Psoas muscle (tissue), 8 donors: ENCODE data around the gene HK1. TPM values are rescaled to one million over a fixed set of nuclear protein-coding genes. Genes with fewer than 3 reads are reported as not detected.
A peak's percentile ranks its signal among the peaks of the same experiment; 100 is the strongest.

Experiments
- ATAC-seq, 4 donors: fragments of 200-7000 bp; cut with Tn5 transposase; one replicate each; pipeline ENCODE4 v1.9.1; 2020; ENCODE audit warnings: moderate library complexity in 3 of 4, mild to moderate bottlenecking in 2 of 4
- DNase-seq, 2 donors: peaks; one replicate each; pipeline ENCODE4 v3.0.0-alpha.2; 2020
- H3K27ac ChIP-seq: fragments of 200-600 bp; one replicate; pipeline ENCODE4 v1.8.0; 2022
- H3K27me3 ChIP-seq, 3 donors: fragments of 200-600 bp in 1 of 3; one replicate each; pipeline versions ENCODE4 v1.6.1 to v1.8.0; 2013 to 2022; ENCODE audit warnings: low read length in 2 of 3, mild to moderate bottlenecking in 2 of 3, moderate library complexity in 1 of 3; ENCODE audit not compliant: insufficient read depth in 3 of 3
- H3K36me3 ChIP-seq, 2 donors: fragments of 200-600 bp in 1 of 2; one replicate each; pipeline versions ENCODE4 v1.6.1 to v1.8.0; 2013 to 2022; ENCODE audit warnings: low read depth in 1 of 2, mild to moderate bottlenecking in 1 of 2, moderate library complexity in 1 of 2; ENCODE audit not compliant: insufficient read depth in 1 of 2
- H3K4me1 ChIP-seq: fragments of 200-600 bp; one replicate; pipeline ENCODE4 v1.8.0; 2022
- H3K4me3 ChIP-seq: fragments of 200-600 bp; one replicate; pipeline ENCODE4 v1.8.0; 2022; ENCODE audit warnings: mild to moderate bottlenecking
- H3K9me3 ChIP-seq: fragments of 200-600 bp; one replicate; pipeline ENCODE4 v1.8.0; 2022
- WGBS, 3 donors: extraction: QIAGEN DNeasy Blood & Tissue Kit; methylation state at CpG; one replicate each; pipeline versions ENCODE4 v1.1.6 to v1.1.7; 2013; 5-methylcytosine and 5-hydroxymethylcytosine counted together
- intact Hi-C, 2 donors: fragments of 100-400 bp; cut with DNase I; formaldehyde crosslinking; loops; one replicate each; pipeline versions ENCODE4 v1.11.0 to v1.14.2; 2022
- polyA plus RNA-seq, 3 donors: library from polyadenylated mRNA; stranded (reverse); fragments of 200-250 nt; gene quantifications; one replicate each; pipeline ENCODE4 v1.2.3, GENCODE V29; 2013
- total RNA-seq, 4 donors: library from RNA; stranded (reverse); fragmentation: NEBNext Ultra II Directional in 2 of 4; extraction: Animal tissue kit (Norgen Biotek cat#: 25700) in 2 of 4; gene quantifications; one replicate each; pipeline versions ENCODE4 v1.2.1 to v1.2.4, GENCODE V29; 2021 to 2023
- TF ChIP-seq, protein P1 (sequence below): fragments of 200-600 bp; IDR thresholded peaks from one replicate; pipeline ENCODE4 v1.8.0; 2022; ENCODE audit warnings: antibody characterized with exemption
- donor health status: healthy with polysubstance abuse.
- donor health status: DM: no; HTN: no; CAD: no; lungs with moderate emphysema.
- donor health status: Bipolar disorder and iron deficiency.
- donor health status: healthy.
- donor health status: DM: yes; HTN: yes; CAD: no.
- donor health status: DM: no; HTN: no; CAD: no.
- donor health status: DM: no; HTN: no; CAD: no.
- donor health status: DM: yes; HTN: yes; CAD: no.

Gene HK1
- total and polyA plus RNA-seq, 7 donors, result 134 to 336 (median 254) TPM

DNA sequence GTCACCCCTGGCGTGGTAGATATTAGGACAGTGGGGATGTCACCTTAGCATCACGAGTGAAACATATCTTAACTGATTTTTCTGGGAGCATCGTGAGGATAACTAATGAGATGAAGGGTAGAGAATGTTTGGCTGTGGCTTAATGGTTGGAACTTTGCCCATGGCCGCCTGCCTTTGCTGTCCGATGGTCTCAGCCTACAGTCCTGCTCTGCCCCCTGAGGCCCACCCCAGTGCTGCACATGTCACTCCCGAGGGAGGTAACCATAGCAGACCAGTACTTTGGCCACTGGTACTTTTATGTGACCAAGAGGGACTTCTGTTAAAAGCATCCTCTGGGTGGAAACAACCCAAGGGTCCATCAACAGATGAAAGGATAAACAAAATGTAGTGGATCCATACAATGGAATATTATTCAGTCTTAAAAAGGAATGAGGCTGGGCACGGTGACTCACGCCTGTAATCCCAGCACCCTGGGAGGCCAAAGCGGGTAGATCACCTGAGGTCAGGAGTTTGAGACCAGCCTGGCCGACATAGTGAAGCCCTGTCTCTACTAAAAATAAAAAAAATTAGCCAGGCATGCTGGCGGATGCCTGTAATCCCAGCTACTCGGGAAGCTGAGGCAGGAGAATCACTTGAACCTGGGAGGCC, 80.0 kb downstream of the HK1 start:
- 50 to 80% (median 54%) methylated on average over 12 of the region's 12 CpGs for WGBS, 3 donors
- peaks cover 53% of the 10 kb centered on the region for H3K4me1 ChIP-seq
- no peak for ATAC-seq
- peaks cover 0 to 2% of the 10 kb centered on the region in 2 donors for H3K36me3 ChIP-seq
- no peak for DNase-seq
- no peaks in the 10 kb centered on the region for H3K27me3 ChIP-seq
- H3K9me3 ChIP-seq, result no peaks in the 10 kb centered on the region
- TF ChIP-seq, protein P1, sequence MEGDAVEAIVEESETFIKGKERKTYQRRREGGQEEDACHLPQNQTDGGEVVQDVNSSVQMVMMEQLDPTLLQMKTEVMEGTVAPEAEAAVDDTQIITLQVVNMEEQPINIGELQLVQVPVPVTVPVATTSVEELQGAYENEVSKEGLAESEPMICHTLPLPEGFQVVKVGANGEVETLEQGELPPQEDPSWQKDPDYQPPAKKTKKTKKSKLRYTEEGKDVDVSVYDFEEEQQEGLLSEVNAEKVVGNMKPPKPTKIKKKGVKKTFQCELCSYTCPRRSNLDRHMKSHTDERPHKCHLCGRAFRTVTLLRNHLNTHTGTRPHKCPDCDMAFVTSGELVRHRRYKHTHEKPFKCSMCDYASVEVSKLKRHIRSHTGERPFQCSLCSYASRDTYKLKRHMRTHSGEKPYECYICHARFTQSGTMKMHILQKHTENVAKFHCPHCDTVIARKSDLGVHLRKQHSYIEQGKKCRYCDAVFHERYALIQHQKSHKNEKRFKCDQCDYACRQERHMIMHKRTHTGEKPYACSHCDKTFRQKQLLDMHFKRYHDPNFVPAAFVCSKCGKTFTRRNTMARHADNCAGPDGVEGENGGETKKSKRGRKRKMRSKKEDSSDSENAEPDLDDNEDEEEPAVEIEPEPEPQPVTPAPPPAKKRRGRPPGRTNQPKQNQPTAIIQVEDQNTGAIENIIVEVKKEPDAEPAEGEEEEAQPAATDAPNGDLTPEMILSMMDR, result no peak
- no peak overlapping the region for H3K4me3 ChIP-seq
- intact Hi-C loops, result no loop called here
- H3K27ac ChIP-seq, result peak overlapping the region; percentile 93

DNA sequence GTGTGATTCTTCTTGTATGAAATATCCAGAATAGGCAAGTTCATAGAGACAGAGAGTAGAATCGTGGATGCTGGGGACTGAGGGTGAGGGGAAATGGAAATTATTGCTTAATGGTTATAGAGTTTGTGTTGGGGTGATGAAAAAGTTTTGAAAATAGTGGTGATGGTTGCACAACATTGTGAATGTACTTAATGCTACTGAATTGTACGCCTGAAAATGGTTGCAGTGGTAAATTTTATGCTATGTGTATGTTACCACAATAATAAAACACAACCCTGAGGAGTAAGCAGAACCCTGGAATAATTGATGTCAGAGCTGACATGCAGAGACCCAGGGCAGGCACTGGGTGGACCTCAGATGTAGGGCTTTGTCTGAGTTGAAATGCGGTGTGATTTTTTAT, 80.9 kb downstream of the HK1 start:
- H3K4me3 ChIP-seq, result peak overlapping the region; percentile 40
- no peak for ATAC-seq
- 70 to 85% (median 74%) methylated on average over 3 of the region's 3 CpGs for WGBS, 3 donors
- peak overlapping the region; percentile 93 for H3K27ac ChIP-seq
- H3K36me3 ChIP-seq, result peaks cover 0 to 2% of the 10 kb centered on the region in 2 donors
- no peaks in the 10 kb centered on the region for H3K9me3 ChIP-seq
- H3K27me3 ChIP-seq, result no peaks in the 10 kb centered on the region
- intact Hi-C loops, result no loop called here
- TF ChIP-seq, protein P1, result no peak
- H3K4me1 ChIP-seq, result peaks cover 57% of the 10 kb centered on the region
- DNase-seq, result no peak

DNA sequence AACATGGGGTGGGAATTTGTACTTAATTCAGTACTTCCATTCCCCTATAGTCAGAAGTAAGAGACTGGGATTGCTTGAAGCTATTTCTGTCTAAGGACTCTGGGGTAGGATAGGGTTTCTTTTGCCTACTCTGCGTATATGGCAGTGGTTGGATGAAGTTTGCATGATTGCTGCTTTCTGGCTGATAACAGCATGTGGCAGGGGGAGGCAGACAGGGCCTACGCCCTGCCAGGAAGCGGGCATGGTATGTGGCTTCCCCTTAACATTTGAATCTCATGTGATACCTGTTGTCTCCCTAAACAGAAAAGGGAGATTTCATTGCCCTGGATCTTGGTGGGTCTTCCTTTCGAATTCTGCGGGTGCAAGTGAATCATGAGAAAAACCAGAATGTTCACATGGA, 81.3 kb downstream of the HK1 start:
- intact Hi-C loops, result no loop called here
- H3K36me3 ChIP-seq, result peaks cover 0 to 2% of the 10 kb centered on the region in 2 donors
- H3K27me3 ChIP-seq, result no peaks in the 10 kb centered on the region
- H3K9me3 ChIP-seq, result no peaks in the 10 kb centered on the region
- WGBS, 3 donors, result 51 to 73% (median 56%) methylated on average over 5 of the region's 5 CpGs
- H3K4me3 ChIP-seq, result peak overlapping the region; percentile 40
- TF ChIP-seq, protein P1, result no peak
- ATAC-seq, result peak in 1 of 4 donors; percentile 47
- H3K4me1 ChIP-seq, result peaks cover 59% of the 10 kb centered on the region
- H3K27ac ChIP-seq, result peak overlapping the region; percentile 93
- no peak for DNase-seq

DNA sequence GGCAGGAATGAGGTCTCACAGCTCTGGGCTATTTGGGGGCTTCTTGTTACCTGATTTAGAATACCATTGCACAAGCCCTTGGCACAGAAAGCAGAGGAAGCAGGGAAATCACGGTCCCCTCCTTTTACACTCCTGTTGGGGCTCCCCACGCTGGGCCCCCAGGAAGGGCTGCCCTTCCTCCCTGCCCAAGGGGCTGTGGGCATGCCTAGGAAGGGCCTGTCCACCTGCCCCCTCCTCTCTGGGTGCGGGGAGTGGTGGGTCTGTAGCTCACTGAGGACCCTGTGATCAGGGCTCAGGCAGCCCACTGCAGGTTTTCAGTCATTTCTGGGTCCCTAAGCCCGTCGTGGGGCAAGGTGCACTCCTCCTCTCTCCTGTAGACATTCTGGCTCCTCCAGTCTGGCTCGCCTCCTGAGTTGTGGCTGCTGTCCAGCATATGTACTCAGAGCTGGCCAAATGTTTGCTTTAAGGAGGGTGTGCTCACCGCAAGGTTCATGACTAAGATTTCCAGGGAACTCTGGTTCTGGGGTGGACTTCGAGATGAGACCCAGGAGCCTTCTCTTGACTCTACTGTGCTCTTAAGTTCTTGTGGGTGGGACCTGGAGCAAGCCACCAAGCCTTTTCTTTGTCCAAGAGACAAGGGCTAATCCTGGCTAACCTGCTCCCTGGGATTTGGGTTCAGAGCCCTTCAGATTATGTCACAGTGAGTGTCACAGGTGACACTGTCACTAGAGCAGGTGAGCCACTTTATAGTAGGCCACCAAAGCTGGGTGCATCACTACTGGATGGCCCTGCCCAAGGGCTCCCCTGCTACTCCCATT, 82.4 kb downstream of the HK1 start:
- WGBS, 3 donors, result 30 to 33% (median 33%) methylated on average over 8 of the region's 8 CpGs
- Histone ChIP-seq H3K27ac (peak overlapping the region; percentile 93), H3K36me3 (peaks cover 3 to 10% of the 10 kb centered on the region in 2 donors), H3K4me3 (peak overlapping the region; percentile 34), H3K9me3 (no peaks in the 10 kb centered on the region), H3K27me3 (no peaks in the 10 kb centered on the region), H3K4me1 (peaks cover 59% of the 10 kb centered on the region)
- TF ChIP-seq, protein P1, result no peak
- peak; percentile 80 to 90 for DNase-seq
- intact Hi-C loops, result loop anchor here (5.0 kb wide), 1 partner anchor 38 kb away; no protein-coding TSS in a partner anchor
- ATAC-seq, result peak; percentile 70 to 77 (median 76)
